OCI-LY3 (cell line): ENCODE measurements around the gene TSPAN11.
"Not testable (repeated sequence)": the region's sequence is repeated elsewhere in the genome, so short reads cannot be mapped to it uniquely, and the experiment has no call there.

Source experiments
- H2AFZ ChIP-seq: fragments of 200-600, 300-600 bp; shearing (Covaris generic); 2 replicates; pipeline ENCODE4 v1.6.0; 2014; ENCODE audit warnings: antibody characterized with exemption, low read depth, low read length
- H3K27ac ChIP-seq: fragments of 200-600, 300-600 bp; sonication (generic); 2 replicates; pipeline ENCODE4 v1.5.1; 2014; ENCODE audit warnings: mild to moderate bottlenecking, low read length, moderate library complexity, mixed read lengths
- H3K27me3 ChIP-seq: fragments of 200-600, 300-600 bp; sonication (generic); 2 replicates; pipeline ENCODE4 v1.6.1; 2014; ENCODE audit warnings: low read depth, low read length, mixed read lengths
- H3K36me3 ChIP-seq: fragments of 200-600, 300-600 bp; sonication (generic); replicated peaks from 2 replicates; pipeline ENCODE3; 2014; ENCODE audit warnings: low read depth, low read length, mixed read lengths
- H3K4me1 ChIP-seq: fragments of 300-600, 200-600 bp; sonication (generic); 2 replicates; pipeline ENCODE4 v1.6.1; 2014; ENCODE audit warnings: low read length, mixed read lengths
- H3K4me2 ChIP-seq: fragments of 200-600, 300-600 bp; sonication (generic); 2 replicates; pipeline ENCODE4 v1.6.1; 2014; ENCODE audit warnings: low read length, mixed read lengths
- H3K4me3 ChIP-seq: fragments of 300-600, 200-600 bp; sonication (generic); 2 replicates; pipeline ENCODE4 v1.5.1; 2014; ENCODE audit warnings: antibody characterized with exemption, mild to moderate bottlenecking, low read length, moderate library complexity
- H3K79me2 ChIP-seq: fragments of 300-600, 200-600 bp; shearing (Covaris generic); 2 replicates; pipeline ENCODE4 v1.6.1; 2014; ENCODE audit warnings: mild to moderate bottlenecking, low read length, mixed read lengths
- H3K9ac ChIP-seq: fragments of 300-600, 200-600 bp; shearing (Covaris generic); 2 replicates; pipeline ENCODE4 v1.6.0; 2014; ENCODE audit warnings: mild to moderate bottlenecking, low read length, moderate library complexity
- H3K9me3 ChIP-seq: fragments of 200-600, 300-600 bp; shearing (Covaris generic); 2 replicates; pipeline ENCODE4 v1.6.1; 2014; ENCODE audit warnings: low read length, mixed read lengths; ENCODE audit not compliant: insufficient read depth
- H4K20me1 ChIP-seq: fragments of 200-600, 300-600 bp; sonication (generic); 2 replicates; pipeline ENCODE4 v1.6.1; 2016; ENCODE audit warnings: low read length, mixed read lengths; ENCODE audit not compliant: insufficient read depth
- CTCF ChIP-seq: fragments of 200-600, 300-600 bp; sonication (generic); IDR thresholded peaks from 2 replicates; pipeline ENCODE4 v1.5.1; 2014; ENCODE audit warnings: antibody characterized with exemption, low read length, low read depth
- EZH2phosphoT487 ChIP-seq: fragments of 200-600 bp; shearing (Covaris generic); IDR thresholded peaks from 2 replicates; pipeline ENCODE4 v1.6.1; 2018; ENCODE audit warnings: antibody characterized with exemption, mixed run types, low read depth

Gene TSPAN11

GRCh38 chr12:30887226-30887625, 39.3 kb upstream of the TSPAN11 start:
- Histone ChIP-seq H4K20me1 (no peaks in the 10 kb centered on the region), H3K9ac (no peak overlapping the region), H3K79me2 (no peaks in the 10 kb centered on the region), H3K27ac (no peak overlapping the region), H3K4me3 (no peak overlapping the region), H3K27me3 (no peaks in the 10 kb centered on the region), H2AFZ (no peak overlapping the region), H3K9me3 (no peaks in the 10 kb centered on the region), H3K36me3 (no peaks in the 10 kb centered on the region), H3K4me1 (no peaks in the 10 kb centered on the region), H3K4me2 (no peak overlapping the region)
- no peak for TF ChIP-seq CTCF
- TF ChIP-seq EZH2phosphoT487: no peak

GRCh38 chr12:30888241-30888640, 38.3 kb upstream of the TSPAN11 start:
- H3K27ac ChIP-seq: no peak overlapping the region
- H2AFZ ChIP-seq: no peak overlapping the region
- no peak overlapping the region for H3K4me2 ChIP-seq
- no peaks in the 10 kb centered on the region for H3K4me1 ChIP-seq
- no peak overlapping the region for H3K9ac ChIP-seq
- H4K20me1 ChIP-seq: no peaks in the 10 kb centered on the region
- H3K27me3 ChIP-seq: no peaks in the 10 kb centered on the region
- no peaks in the 10 kb centered on the region for H3K9me3 ChIP-seq
- no peak overlapping the region for H3K4me3 ChIP-seq
- no peaks in the 10 kb centered on the region for H3K79me2 ChIP-seq
- no peaks in the 10 kb centered on the region for H3K36me3 ChIP-seq
- no peak for TF ChIP-seq CTCF
- no peak for TF ChIP-seq EZH2phosphoT487

- H3K36me3 ChIP-seq, H4K20me1 ChIP-seq, H3K79me2 ChIP-seq: not testable (repeated sequence)
Measured at GRCh38 chr12:30894531-30894930, 32.0 kb upstream of the TSPAN11 start.

GRCh38 chr12:30896461-30896860, 30.1 kb upstream of the TSPAN11 start:
- TF ChIP-seq EZH2phosphoT487 (no peak), CTCF (no peak)
- H3K4me2 ChIP-seq: no peak overlapping the region
- no peaks in the 10 kb centered on the region; the same call in 1 of the 2 replicates for H3K27me3 ChIP-seq
- H3K4me1 ChIP-seq: no peaks in the 10 kb centered on the region
- H3K36me3 ChIP-seq: no peaks in the 10 kb centered on the region
- H3K79me2 ChIP-seq: no peaks in the 10 kb centered on the region
- H3K9me3 ChIP-seq: no peaks in the 10 kb centered on the region
- H2AFZ ChIP-seq: no peak overlapping the region
- H3K9ac ChIP-seq: no peak overlapping the region
- H3K4me3 ChIP-seq: no peak overlapping the region
- H3K27ac ChIP-seq: no peak overlapping the region
- no peaks in the 10 kb centered on the region; the same call in 1 of the 2 replicates for H4K20me1 ChIP-seq

More at GRCh38 chr12:30894531-30894930, 32.0 kb upstream of the TSPAN11 start:
- not testable (repeated sequence) for H3K4me2 ChIP-seq, H3K4me3 ChIP-seq, H3K27ac ChIP-seq, H3K9ac ChIP-seq, H3K4me1 ChIP-seq, H3K9me3 ChIP-seq, H2AFZ ChIP-seq, H3K27me3 ChIP-seq

- no peaks in the 10 kb centered on the region for H3K4me1 ChIP-seq
- H3K9ac ChIP-seq: no peak overlapping the region
- H3K27ac ChIP-seq: no peak overlapping the region
- H3K27me3 ChIP-seq: no peaks in the 10 kb centered on the region; the same call in 1 of the 2 replicates
- H3K9me3 ChIP-seq: no peaks in the 10 kb centered on the region
- no peaks in the 10 kb centered on the region for H3K79me2 ChIP-seq
- no peaks in the 10 kb centered on the region; the same call in 1 of the 2 replicates for H4K20me1 ChIP-seq
- H3K4me2 ChIP-seq: no peak overlapping the region
- TF ChIP-seq EZH2phosphoT487 (no peak), CTCF (no peak)
- no peaks in the 10 kb centered on the region for H3K36me3 ChIP-seq
- H3K4me3 ChIP-seq: no peak overlapping the region
- no peak overlapping the region for H2AFZ ChIP-seq
Measured at GRCh38 chr12:30898846-30899245, 27.7 kb upstream of the TSPAN11 start.
